ENCODE measurements around the gene PAM16.

DNA sequence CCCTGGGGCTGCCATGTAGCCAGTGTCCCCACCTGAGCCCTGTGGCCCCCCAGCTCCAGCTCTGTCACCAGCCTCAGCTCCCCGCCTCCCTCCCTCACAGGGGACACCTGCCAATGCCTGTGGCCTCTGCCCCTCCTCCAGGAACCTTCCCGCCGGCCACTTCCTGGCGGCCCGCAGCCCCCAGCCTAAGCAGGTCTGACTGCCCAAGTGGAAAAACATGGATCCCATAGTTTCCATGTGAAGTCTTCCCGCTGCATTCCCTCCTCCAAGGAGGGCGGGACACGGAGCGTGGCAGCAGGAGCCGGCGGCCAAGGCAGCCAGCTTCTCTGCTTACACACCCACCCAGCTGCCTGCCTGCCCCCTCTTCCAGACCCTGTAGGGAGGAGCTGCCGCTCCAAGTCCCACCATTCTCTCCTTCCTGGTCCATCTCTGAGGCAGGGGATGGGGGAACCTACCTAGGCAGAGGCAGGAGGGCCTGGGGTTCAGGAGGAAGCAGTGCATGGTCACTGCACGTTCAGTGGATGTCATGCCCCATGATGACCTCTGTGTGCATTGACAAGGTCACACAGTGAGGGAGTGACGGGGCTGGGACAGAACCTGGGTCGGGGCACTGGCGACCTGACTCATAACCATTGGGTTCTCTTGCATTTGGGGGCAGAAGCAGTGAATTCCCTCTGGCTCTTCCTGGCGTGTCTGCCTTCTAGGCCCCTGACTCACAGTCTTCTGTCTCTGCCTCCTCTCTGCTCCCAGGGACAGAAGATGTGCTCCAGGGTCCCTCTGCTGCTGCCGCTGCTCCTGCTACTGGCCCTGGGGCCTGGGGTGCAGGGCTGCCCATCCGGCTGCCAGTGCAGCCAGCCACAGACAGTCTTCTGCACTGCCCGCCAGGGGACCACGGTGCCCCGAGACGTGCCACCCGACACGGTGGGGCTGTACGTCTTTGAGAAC is 29.3 kb upstream of the PAM16 start:
- no peak for TF ChIP-seq YY1 (IDR thresholded peaks at IDR 0.05; ENCODE audit: insufficient read depth, insufficient read length)
- no peak for TF ChIP-seq SUZ12 (IDR thresholded peaks at IDR 0.05; ENCODE audit: extremely low read depth, insufficient read depth, insufficient read length)
- TF ChIP-seq ZNF274 (IDR thresholded peaks at IDR 0.05; ENCODE audit: low read depth, low read length): no peak

Data from NT2/D1 (cell line).